NB4 (cell line): Measurements from ENCODE around the gene MACROD2.

Experiments
- MAX ChIP-seq: IDR thresholded peaks from 2 replicates; pipeline ENCODE4 v1.6.1; 2011; ENCODE audit warnings: low read depth, low read length
- POLR2A ChIP-seq: IDR thresholded peaks from 2 replicates; pipeline ENCODE4 v1.6.1; 2011; ENCODE audit warnings: mild to moderate bottlenecking; ENCODE audit not compliant: insufficient read length; ENCODE audit errors: extremely low read depth

GRCh38 chr20:14878676-14879019, 883.3 kb downstream of the MACROD2 start:
- no peak for TF ChIP-seq MAX
- TF ChIP-seq POLR2A = no peak
